22Rv1 (cell line): Measurements from ENCODE around the gene SOD3.

Experiments used
- H3K27ac ChIP-seq: fragments of 450-650 bp; 2 replicates; pipeline ENCODE4 v1.5.1; 2017
- ZFX ChIP-seq: fragments of 450-650 bp; IDR thresholded peaks from 2 replicates; pipeline ENCODE4 v1.6.1; 2017; ENCODE audit warnings: antibody characterized with exemption, borderline replicate concordance
- TF ChIP-seq, protein P1 (sequence below): fragments of 450-650 bp; IDR thresholded peaks from 2 replicates; pipeline ENCODE4 v1.5.1; 2017; ENCODE audit warnings: mild to moderate bottlenecking

The SOD3 gene

DNA sequence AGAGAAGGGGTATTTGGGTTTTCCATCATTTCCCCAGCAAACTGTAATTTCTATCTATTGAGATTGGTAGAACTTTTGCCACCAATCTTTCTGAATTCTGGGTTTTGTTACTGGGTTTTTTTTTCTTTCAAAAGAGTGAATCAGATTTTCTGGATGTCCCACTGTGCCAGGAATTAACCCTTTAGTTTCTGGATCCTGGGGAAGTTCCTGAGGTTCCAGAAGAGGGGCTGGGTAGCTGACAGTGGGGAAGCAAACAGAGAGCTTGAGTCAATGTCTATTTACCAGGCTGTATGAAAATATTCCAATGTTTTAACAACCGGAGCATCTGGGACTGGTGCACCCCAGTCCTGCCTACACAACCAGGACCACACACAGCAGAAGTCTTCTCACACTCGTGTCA, 25.8 kb upstream of the SOD3 start:
- no peak for TF ChIP-seq ZFX
- TF ChIP-seq, protein P1, sequence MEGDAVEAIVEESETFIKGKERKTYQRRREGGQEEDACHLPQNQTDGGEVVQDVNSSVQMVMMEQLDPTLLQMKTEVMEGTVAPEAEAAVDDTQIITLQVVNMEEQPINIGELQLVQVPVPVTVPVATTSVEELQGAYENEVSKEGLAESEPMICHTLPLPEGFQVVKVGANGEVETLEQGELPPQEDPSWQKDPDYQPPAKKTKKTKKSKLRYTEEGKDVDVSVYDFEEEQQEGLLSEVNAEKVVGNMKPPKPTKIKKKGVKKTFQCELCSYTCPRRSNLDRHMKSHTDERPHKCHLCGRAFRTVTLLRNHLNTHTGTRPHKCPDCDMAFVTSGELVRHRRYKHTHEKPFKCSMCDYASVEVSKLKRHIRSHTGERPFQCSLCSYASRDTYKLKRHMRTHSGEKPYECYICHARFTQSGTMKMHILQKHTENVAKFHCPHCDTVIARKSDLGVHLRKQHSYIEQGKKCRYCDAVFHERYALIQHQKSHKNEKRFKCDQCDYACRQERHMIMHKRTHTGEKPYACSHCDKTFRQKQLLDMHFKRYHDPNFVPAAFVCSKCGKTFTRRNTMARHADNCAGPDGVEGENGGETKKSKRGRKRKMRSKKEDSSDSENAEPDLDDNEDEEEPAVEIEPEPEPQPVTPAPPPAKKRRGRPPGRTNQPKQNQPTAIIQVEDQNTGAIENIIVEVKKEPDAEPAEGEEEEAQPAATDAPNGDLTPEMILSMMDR, result no peak
- H3K27ac ChIP-seq, result no peak overlapping the region

DNA sequence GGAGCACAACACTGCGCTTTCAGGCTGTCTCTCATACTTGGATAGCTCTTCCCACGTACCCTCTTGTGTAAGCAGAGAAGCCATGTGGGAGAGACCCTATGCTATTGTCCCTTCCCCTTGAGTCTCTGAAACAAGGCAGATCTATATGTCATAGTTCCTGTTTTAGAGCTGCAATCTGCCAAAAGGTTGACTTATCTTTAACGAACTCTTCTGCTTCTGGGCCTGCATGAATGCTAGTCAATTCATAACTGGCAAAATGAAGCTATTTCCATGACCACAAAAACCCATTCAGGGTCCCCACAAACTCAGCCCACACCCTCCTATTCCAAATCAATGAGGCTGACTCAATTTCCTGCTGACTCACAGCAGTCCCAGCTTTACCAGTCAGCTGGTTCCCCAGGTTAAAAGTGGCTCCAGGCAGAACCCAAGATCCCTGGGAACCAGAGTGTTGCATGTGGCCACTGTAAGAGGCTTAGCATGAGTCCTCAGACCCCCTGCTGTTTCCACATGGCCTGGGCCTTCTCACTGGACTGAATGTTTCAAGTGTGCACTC, 25.3 kb upstream of the SOD3 start:
- no peak overlapping the region for H3K27ac ChIP-seq

DNA sequence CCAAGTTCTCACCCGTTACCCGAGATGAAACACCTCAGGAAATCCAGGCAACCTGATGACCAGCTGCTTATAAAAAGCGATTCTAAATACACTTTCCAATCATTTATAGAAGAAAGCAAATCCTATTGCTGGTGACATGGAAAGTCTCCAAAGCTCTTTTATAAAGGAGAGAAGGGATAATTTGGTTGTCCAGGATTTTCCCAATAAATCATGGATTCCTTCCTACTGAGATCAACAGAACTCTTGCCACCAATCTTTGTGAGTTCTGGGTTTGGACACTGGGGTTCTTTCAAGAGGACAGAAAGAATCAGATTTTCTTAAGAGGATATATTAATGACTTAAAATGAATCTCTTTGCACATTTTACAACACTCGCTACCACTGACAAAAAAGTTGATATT, 24.7 kb upstream of the SOD3 start:
- no peak overlapping the region for H3K27ac ChIP-seq
- TF ChIP-seq, protein P1, result no peak
- TF ChIP-seq ZFX, result no peak

More for the DNA sequence above, 25.3 kb upstream of the SOD3 start:
- TF ChIP-seq, protein P1, result no peak
- TF ChIP-seq ZFX, result no peak

DNA sequence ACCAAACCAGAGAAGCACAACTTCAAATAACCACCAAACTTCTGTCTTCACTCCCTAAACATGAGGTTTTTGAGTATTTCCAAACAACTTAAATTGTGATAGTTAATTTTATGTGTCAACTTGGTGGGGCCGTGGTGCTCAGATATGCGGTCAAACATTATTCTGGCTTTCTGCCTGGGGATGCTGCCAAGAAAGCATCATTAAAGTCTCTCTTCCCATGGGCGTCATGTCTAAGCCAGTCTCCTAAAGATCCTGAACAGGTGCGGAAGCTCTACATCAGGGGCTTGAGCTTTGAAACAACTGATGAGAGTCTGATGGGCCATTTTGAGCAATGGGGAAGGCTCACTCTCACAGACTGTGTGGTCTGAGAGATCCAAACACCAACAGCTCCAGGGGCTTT, 24.1 kb upstream of the SOD3 start:
- TF ChIP-seq ZFX, result no peak
- TF ChIP-seq, protein P1, result no peak
- no peak overlapping the region for H3K27ac ChIP-seq

DNA sequence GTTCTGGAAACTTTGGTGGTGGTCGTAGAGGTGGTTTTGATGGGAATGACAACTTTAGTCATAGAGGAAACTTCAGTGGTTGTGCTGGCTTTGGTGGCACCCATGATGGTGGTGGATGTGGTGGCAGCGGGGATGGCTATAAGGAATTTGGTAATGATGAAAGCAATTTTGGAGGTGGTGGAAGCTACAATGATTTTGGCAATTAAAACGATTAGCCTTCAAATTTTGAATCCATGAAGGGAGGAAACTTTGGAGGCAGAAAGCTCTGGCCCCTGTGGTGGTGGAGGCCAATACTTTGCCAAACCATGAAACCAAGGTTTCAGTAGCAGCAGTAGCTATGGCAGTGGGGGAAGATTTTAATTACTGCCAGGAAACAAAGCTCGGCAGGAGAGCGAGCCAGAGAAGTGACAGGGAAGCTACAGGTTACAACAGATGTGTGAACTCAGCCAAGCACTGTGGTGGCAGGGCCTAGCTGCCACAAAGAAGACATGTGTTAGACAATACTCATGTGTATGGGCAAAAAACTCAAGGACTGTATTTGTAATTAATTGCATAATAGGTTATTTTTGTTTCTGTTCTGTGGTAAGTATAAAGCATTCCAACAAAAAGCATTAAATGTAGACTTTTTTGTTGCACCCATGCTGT, 23.2 kb upstream of the SOD3 start:
- no peak overlapping the region for H3K27ac ChIP-seq
- TF ChIP-seq, protein P1, result no peak
- no peak for TF ChIP-seq ZFX

DNA sequence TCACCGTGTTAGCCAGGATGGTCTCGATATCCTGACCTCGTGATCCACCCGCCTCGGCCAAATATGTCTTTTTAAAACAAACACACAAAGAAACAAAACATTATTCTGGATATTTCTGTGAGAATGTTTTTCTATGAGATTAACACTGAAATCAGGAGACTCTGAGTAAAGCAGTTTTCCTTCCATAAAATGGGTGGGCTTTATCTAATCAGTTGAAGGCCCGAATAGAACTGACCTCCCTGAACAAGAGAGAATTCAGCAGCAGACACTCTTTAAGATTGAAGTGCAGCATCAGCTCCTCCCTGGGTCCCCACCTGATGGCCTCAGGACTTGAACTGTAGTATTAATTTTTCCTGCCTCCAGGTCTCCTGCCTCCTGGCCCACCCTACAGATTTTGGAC, 22.4 kb upstream of the SOD3 start:
- TF ChIP-seq, protein P1, result no peak
- no peak for TF ChIP-seq ZFX
- no peak overlapping the region for H3K27ac ChIP-seq

DNA sequence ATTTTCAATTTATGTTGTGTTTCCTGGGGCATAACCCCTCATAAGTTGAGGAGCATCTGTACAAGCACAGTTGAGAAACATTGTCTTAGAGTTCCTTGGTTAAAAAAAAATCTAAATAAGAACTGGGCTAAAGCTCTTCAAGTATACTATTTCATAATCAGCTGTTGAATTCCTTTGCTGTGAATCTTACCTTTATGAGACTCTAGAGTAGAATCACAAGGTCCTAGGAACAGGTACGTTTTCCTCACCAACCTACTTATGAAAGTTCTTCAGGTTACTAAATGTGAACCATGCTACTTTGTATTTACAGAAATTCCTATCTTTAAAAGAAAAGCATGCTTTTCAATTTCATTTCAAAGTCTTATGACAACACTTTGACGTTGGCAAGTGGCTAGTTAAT, 20.9 kb upstream of the SOD3 start:
- no peak overlapping the region for H3K27ac ChIP-seq
- no peak for TF ChIP-seq ZFX
- TF ChIP-seq, protein P1, result no peak
